Endometrial microvascular endothelial cells (primary cell): ENCODE measurements around the gene GFRA1. TPM values are rescaled to one million over a fixed set of nuclear protein-coding genes. Genes with fewer than 3 reads are reported as not detected.
"Not testable (repeated sequence)": the region's sequence is repeated elsewhere in the genome, so short reads cannot be mapped to it uniquely, and the experiment has no call there.

Experiments
- in situ Hi-C: cut with HindIII; loops from 2 replicates; pipeline ENCODE4 v1.10.0; 2017; ENCODE audit warnings: low sequenced_read_pairs, low pct_unique_long_range_greater_than_20kb; ENCODE audit errors: inconsistent ontology term
- total RNA-seq: library from RNA; depleted of rRNA; stranded (reverse); fragments of >200 nt; gene quantifications from one replicate; pipeline ENCODE4 v1.2.3, GENCODE V29; 2015; ENCODE audit errors: inconsistent ontology term

The GFRA1 gene
- total RNA-seq, 1 donor from 2014 or later, result 3.3 TPM

- in situ Hi-C loops, result no loop called here
These were observed 94.9 kb downstream of the GFRA1 start for GRCh38 chr10:116178086-116178605.

- in situ Hi-C loops, result no loop called here
These were observed 97.8 kb downstream of the GFRA1 start for GRCh38 chr10:116175231-116175630.

GRCh38 chr10:116171505-116171904 lies 101.5 kb downstream of the GFRA1 start:
- in situ Hi-C loops, result no loop called here

GRCh38 chr10:116170815-116171250 lies 102.2 kb downstream of the GFRA1 start:
- in situ Hi-C loops, result no loop called here

- in situ Hi-C loops, result no loop called here
These were observed 103.1 kb downstream of the GFRA1 start for GRCh38 chr10:116169782-116170445.

- in situ Hi-C loops, result no loop called here
These were observed 104.3 kb downstream of the GFRA1 start for GRCh38 chr10:116168745-116169144.

- in situ Hi-C loops, result no loop called here
These were observed 104.7 kb downstream of the GFRA1 start for GRCh38 chr10:116168329-116168728.

GRCh38 chr10:116165941-116166340 lies 107.1 kb downstream of the GFRA1 start:
- in situ Hi-C loops, result not testable (repeated sequence)

- in situ Hi-C loops, result no loop called here
These were observed 108.7 kb downstream of the GFRA1 start for GRCh38 chr10:116164291-116164690.

GRCh38 chr10:116163333-116164131 lies 109.5 kb downstream of the GFRA1 start:
- in situ Hi-C loops, result no loop called here

GRCh38 chr10:116162851-116163250 lies 110.2 kb downstream of the GFRA1 start:
- in situ Hi-C loops, result no loop called here

- in situ Hi-C loops, result no loop called here
These were observed 112.7 kb downstream of the GFRA1 start for GRCh38 chr10:116160271-116160670.

GRCh38 chr10:116159197-116159596 lies 113.8 kb downstream of the GFRA1 start:
- in situ Hi-C loops, result no loop called here

GRCh38 chr10:116158036-116158435 lies 115.0 kb downstream of the GFRA1 start:
- in situ Hi-C loops, result no loop called here

- in situ Hi-C loops, result no loop called here
These were observed 115.5 kb downstream of the GFRA1 start for GRCh38 chr10:116157485-116157884.

- in situ Hi-C loops, result no loop called here
These were observed 116.2 kb downstream of the GFRA1 start for GRCh38 chr10:116156819-116157218.

GRCh38 chr10:116155191-116155590 lies 117.8 kb downstream of the GFRA1 start:
- in situ Hi-C loops, result no loop called here

GRCh38 chr10:116154651-116155050 lies 118.4 kb downstream of the GFRA1 start:
- in situ Hi-C loops, result no loop called here

- in situ Hi-C loops, result no loop called here
These were observed 121.9 kb downstream of the GFRA1 start for GRCh38 chr10:116151076-116151475.

GRCh38 chr10:116150606-116151005 lies 122.4 kb downstream of the GFRA1 start:
- in situ Hi-C loops, result no loop called here
